HG02588 (cell line): ENCODE data around the gene ANXA1.

Source experiments
- ATAC-seq: cut with Tn5 transposase; IDR thresholded peaks from one replicate; pipeline ENCODE4 v1.9.1; 2021; ENCODE audit warnings: mild to moderate bottlenecking, moderate library complexity; ENCODE audit not compliant: unreplicated experiment

ANXA1 gene

GRCh38 chr9:73206851-73207250 lies 55.2 kb downstream of the ANXA1 start:
- no peak for ATAC-seq

GRCh38 chr9:73210886-73211666 lies 59.4 kb downstream of the ANXA1 start:
- ATAC-seq, result no peak

GRCh38 chr9:73213300-73213699 lies 61.6 kb downstream of the ANXA1 start:
- no peak for ATAC-seq

- ATAC-seq, result no peak
Measured at GRCh38 chr9:73215249-73215648, 63.6 kb downstream of the ANXA1 start.

- no peak for ATAC-seq
Measured at GRCh38 chr9:73216100-73216499, 64.4 kb downstream of the ANXA1 start.
